Measurements from ENCODE around the gene NAMPT.

NAMPT gene

GRCh38 chr7:106284714-106285050 is at the start of gene NAMPT:
Gene NAMPT, minus strand, starts transcription at chr7:106284983. Its CDS starts 99 bp downstream, at chr7:106284884.
- TF ChIP-seq CTCF (IDR thresholded peaks at IDR 0.05; ENCODE audit: insufficient read depth, low read length, poor library complexity, severe bottlenecking) = no peak
- DNase-seq (ENCODE audit: extremely low read depth, insufficient read length) = no peak
- Histone ChIP-seq H3K27me3 (replicated peaks; ENCODE audit: control insufficient read depth, insufficient read depth, low read length) (no peaks in the 10 kb centered on the region), H3K4me3 (replicated peaks; ENCODE audit: low read depth, low read length) (peak within 1 kb of the TSS; percentile 89), H3K36me3 (ENCODE audit: control insufficient read depth, insufficient read depth, low read length) (no peaks in the 10 kb centered on the region)

DNA sequence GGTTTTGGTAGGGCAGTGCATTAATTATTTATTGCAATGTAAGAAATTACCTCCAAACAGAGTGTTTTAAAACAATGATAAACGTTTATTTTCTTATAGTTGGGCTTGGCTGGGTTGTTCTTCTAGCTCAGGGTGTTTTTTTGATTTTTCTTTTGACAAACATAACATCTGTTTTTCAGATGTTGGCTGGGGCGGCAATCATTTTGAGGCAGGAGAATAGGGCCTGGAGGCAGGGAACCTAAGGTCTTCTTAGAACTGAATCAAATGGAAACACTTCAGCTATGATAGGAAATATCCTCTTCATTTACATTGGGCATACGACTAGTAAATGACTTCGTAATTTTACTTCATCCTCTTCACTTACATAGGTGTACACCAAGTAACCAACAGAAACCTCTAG is 47.4 kb upstream of the NAMPT start:
- H3K4me3 ChIP-seq (replicated peaks; ENCODE audit: low read depth, low read length) = no peak overlapping the region
- no peaks in the 10 kb centered on the region for H3K36me3 ChIP-seq (ENCODE audit: control insufficient read depth, insufficient read depth, low read length)
- TF ChIP-seq CTCF (IDR thresholded peaks at IDR 0.05; ENCODE audit: insufficient read depth, low read length, poor library complexity, severe bottlenecking) = no peak
- no peaks in the 10 kb centered on the region for H3K27me3 ChIP-seq (replicated peaks; ENCODE audit: control insufficient read depth, insufficient read depth, low read length)
- no peak for DNase-seq (ENCODE audit: extremely low read depth, insufficient read length)

- TF ChIP-seq CTCF (IDR thresholded peaks at IDR 0.05; ENCODE audit: insufficient read depth, low read length, poor library complexity, severe bottlenecking) = no peak
Observed at GRCh38 chr7:106331441-106332175, 46.8 kb upstream of the NAMPT start.

DNA sequence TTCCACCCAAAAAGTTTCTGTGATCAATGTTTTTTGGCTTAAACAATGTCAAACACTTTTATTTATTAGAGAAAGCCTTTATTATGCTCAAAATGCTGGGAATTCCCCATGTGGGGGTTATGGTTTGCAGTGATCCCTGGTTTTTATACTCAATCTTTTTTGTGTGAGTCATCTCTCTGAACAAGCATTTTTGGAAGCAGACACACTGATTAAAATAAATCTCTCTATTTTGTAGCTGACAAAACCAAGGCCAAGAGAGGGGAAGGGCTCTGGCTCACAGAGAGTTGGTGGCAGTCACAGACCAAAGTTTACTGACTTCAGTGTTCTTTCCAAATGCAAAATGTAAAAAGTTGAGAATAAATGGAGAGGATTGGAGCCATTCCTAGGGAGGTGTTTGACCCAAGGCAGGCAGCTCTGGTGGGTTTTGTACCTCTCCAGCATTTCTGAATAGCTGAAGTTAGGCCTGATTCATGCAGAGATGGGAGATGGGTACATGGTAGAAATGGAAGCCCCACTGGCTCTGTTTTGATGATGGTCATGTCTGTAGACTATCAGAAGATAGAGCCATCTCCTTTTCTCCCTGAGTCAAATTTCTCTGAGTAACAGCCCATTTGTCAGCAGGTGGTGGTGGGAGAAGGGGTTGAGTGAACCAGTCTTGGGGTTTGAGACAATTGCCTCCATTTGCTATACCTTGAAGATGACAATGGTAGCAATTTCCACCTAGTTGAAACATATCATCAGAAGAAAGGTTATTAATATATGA is 45.4 kb upstream of the NAMPT start:
- no peak for DNase-seq (ENCODE audit: extremely low read depth, insufficient read length)
- no peak for TF ChIP-seq CTCF (IDR thresholded peaks at IDR 0.05; ENCODE audit: insufficient read depth, low read length, poor library complexity, severe bottlenecking)
- no peaks in the 10 kb centered on the region for H3K36me3 ChIP-seq (ENCODE audit: control insufficient read depth, insufficient read depth, low read length)
- H3K4me3 ChIP-seq (replicated peaks; ENCODE audit: low read depth, low read length) = no peak overlapping the region
- no peaks in the 10 kb centered on the region for H3K27me3 ChIP-seq (replicated peaks; ENCODE audit: control insufficient read depth, insufficient read depth, low read length)

More at GRCh38 chr7:106331441-106332175, 46.8 kb upstream of the NAMPT start:
- H3K4me3 ChIP-seq (replicated peaks; ENCODE audit: low read depth, low read length) = no peak overlapping the region
- no peaks in the 10 kb centered on the region for H3K27me3 ChIP-seq (replicated peaks; ENCODE audit: control insufficient read depth, insufficient read depth, low read length)
- H3K36me3 ChIP-seq (ENCODE audit: control insufficient read depth, insufficient read depth, low read length) = no peaks in the 10 kb centered on the region
- DNase-seq (ENCODE audit: extremely low read depth, insufficient read length) = no peak

- Histone ChIP-seq H3K27me3 (replicated peaks; ENCODE audit: control insufficient read depth, insufficient read depth, low read length) (no peaks in the 10 kb centered on the region), H3K36me3 (ENCODE audit: control insufficient read depth, insufficient read depth, low read length) (no peaks in the 10 kb centered on the region), H3K4me3 (replicated peaks; ENCODE audit: low read depth, low read length) (no peak overlapping the region)
- no peak for DNase-seq (ENCODE audit: extremely low read depth, insufficient read length)
- no peak for TF ChIP-seq CTCF (IDR thresholded peaks at IDR 0.05; ENCODE audit: insufficient read depth, low read length, poor library complexity, severe bottlenecking)
Observed at GRCh38 chr7:106329408-106329807, 44.6 kb upstream of the NAMPT start.
